Lower lobe of right lung (tissue), 2 donors: ENCODE data around the gene KCNB1. TPM values are rescaled to one million over a fixed set of nuclear protein-coding genes. Genes with fewer than 3 reads are reported as not detected.

Experiments used
- ATAC-seq, 2 donors: fragments of 200-7000 bp; cut with Tn5 transposase; one replicate each; pipeline ENCODE4 v1.9.1; 2020 to 2022; ENCODE audit warnings: mild to moderate bottlenecking in 2 of 2, moderate library complexity in 2 of 2
- DNase-seq: peaks from one replicate; pipeline ENCODE4 v3.0.0-alpha.2; 2020
- H3K27ac ChIP-seq: fragments of 200-600 bp; one replicate; pipeline ENCODE4 v1.8.0; 2022
- H3K27me3 ChIP-seq: fragments of 200-600 bp; one replicate; pipeline ENCODE4 v1.8.0; 2022; ENCODE audit warnings: low read depth
- H3K36me3 ChIP-seq: fragments of 200-600 bp; one replicate; pipeline ENCODE4 v1.8.0; 2022; ENCODE audit warnings: mild to moderate bottlenecking
- H3K4me1 ChIP-seq: fragments of 200-600 bp; one replicate; pipeline ENCODE4 v1.8.0; 2022
- H3K4me3 ChIP-seq: fragments of 200-600 bp; one replicate; pipeline ENCODE4 v1.8.0; 2022; ENCODE audit warnings: mild to moderate bottlenecking
- H3K9me3 ChIP-seq: fragments of 200-600 bp; one replicate; pipeline ENCODE4 v1.8.0; 2022
- CTCF ChIP-seq: fragments of 200-600 bp; IDR thresholded peaks from one replicate; pipeline ENCODE4 v1.8.0; 2022; ENCODE audit warnings: antibody characterized with exemption, mild to moderate bottlenecking
- intact Hi-C: fragments of 100-400 bp; cut with DNase I; formaldehyde crosslinking; loops from one replicate; pipeline ENCODE4 v1.11.0; 2022
- total RNA-seq: library from RNA; stranded (reverse); fragmentation: NEBNext Ultra II Directional; extraction: Animal tissue kit (Norgen Biotek cat#: 25700); gene quantifications from one replicate; pipeline ENCODE4 v1.2.1, GENCODE V29; 2021
- donor health status: DM: no; HTN: yes; CAD: no; lungs with severe emphysema.

Gene KCNB1
- total RNA-seq, 1 donor from 2014 or later: 0.53 TPM

- no peak for TF ChIP-seq CTCF
- ATAC-seq (no peak), DNase-seq (no peak)
- Histone ChIP-seq H3K4me3 (no peak overlapping the region), H3K27me3 (peaks cover 16% of the 10 kb centered on the region), H3K4me1 (no peaks in the 10 kb centered on the region), H3K27ac (no peak overlapping the region), H3K36me3 (no peaks in the 10 kb centered on the region), H3K9me3 (no peaks in the 10 kb centered on the region)
- intact Hi-C loops: no loop called here
Observed at GRCh38 chr20:49330701-49331615, 151.5 kb downstream of the KCNB1 start.

DNA sequence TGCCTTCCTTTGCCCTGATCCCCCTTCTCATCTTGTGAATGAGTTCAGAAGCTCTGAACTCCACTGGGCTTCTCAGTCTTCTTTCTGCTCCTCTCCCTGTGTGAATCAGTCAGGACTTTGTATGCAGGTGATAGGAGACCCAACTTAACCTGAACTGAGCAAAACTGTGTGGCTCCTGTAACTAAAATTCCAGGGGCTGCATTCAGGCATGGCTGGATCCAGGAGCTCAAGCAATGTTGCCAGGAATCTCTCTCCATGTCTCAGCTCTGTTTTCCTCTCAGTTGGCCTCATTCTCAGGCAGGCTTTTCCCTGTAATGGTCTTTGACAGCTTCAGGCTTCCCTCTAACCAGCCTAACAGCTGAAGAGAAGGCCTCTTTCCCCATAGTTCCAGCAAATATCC, 153.7 kb downstream of the KCNB1 start:
- ATAC-seq: no peak
- Histone ChIP-seq H3K9me3 (no peaks in the 10 kb centered on the region), H3K27me3 (peaks cover 11% of the 10 kb centered on the region), H3K4me3 (no peak overlapping the region), H3K4me1 (peaks cover 2% of the 10 kb centered on the region), H3K36me3 (no peaks in the 10 kb centered on the region), H3K27ac (no peak overlapping the region)
- DNase-seq: no peak
- intact Hi-C loops: no loop called here
- TF ChIP-seq CTCF: no peak

- Histone ChIP-seq H3K4me1 (peaks cover 7% of the 10 kb centered on the region), H3K27me3 (peaks cover 12% of the 10 kb centered on the region), H3K4me3 (no peak overlapping the region), H3K9me3 (no peaks in the 10 kb centered on the region), H3K36me3 (no peaks in the 10 kb centered on the region), H3K27ac (no peak overlapping the region)
- TF ChIP-seq CTCF: no peak
- ATAC-seq (no peak), DNase-seq (no peak)
- intact Hi-C loops: no loop called here
Observed at GRCh38 chr20:49326026-49326425, 156.4 kb downstream of the KCNB1 start.

GRCh38 chr20:49324306-49324705, 158.2 kb downstream of the KCNB1 start:
- Histone ChIP-seq H3K9me3 (no peaks in the 10 kb centered on the region), H3K36me3 (no peaks in the 10 kb centered on the region), H3K27ac (peak overlapping the region; percentile 31), H3K4me1 (peaks cover 9% of the 10 kb centered on the region), H3K27me3 (peaks cover 29% of the 10 kb centered on the region), H3K4me3 (no peak overlapping the region)
- ATAC-seq (no peak), DNase-seq (no peak)
- intact Hi-C loops: no loop called here
- TF ChIP-seq CTCF: no peak

GRCh38 chr20:49323622-49324238, 158.7 kb downstream of the KCNB1 start:
- DNase-seq: no peak
- Histone ChIP-seq H3K9me3 (no peaks in the 10 kb centered on the region), H3K4me3 (no peak overlapping the region), H3K27me3 (peaks cover 34% of the 10 kb centered on the region), H3K27ac (peak overlapping the region; percentile 31), H3K36me3 (no peaks in the 10 kb centered on the region), H3K4me1 (peaks cover 15% of the 10 kb centered on the region)
- peak; percentile 54 to 71 for ATAC-seq
- intact Hi-C loops: no loop called here
- peak; percentile 25 for TF ChIP-seq CTCF
